ENCODE results near the gene FAM83G.

FAM83G gene

DNA sequence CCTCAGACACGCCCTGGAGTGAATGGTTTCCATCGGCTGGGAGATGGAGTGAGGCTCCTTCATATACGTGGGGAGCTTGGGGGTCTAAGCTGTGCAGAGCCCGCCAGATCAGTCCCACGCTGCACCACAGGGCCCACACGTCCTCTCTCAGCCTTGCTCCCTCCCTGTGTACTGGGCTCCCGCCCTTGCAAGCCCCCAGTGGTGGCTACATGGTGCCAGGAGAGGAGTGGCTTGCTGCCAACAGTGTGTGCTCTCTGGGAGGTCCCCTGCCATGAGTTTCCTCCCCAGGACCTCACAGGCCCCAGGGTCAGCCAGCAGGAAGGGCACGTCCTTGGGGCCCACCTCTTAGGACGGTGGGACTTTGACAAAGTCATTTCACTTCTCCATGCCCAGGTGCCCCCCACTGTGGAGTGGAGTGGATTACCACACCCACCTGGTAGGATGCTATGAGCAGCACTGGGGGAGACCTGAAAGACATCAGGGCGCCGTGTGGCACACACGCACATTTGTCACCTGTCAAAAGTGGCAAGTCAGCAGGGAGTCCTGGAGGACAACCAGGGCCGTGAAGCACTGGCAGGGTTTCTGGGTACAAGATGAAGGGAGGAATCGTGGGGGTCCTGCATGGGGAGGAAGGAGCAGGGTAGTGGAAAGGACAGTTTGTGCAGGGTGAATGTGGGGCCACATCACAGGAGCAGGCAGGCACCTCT is 38.9 kb downstream of the FAM83G start:
- Histone ChIP-seq H3K79me1 (replicated peaks; ENCODE audit: low read length, poor library complexity, severe bottlenecking) (peaks cover 4% of the 10 kb centered on the region), H4K8ac (ENCODE audit: low read length) (no peak overlapping the region), H3K9me3 (ENCODE audit: control insufficient read depth, low read length) (no peaks in the 10 kb centered on the region), H3K4me2 (ENCODE audit: low read length, poor library complexity, severe bottlenecking) (no peak overlapping the region), H3K9ac (ENCODE audit: low read length) (no peak overlapping the region), H2BK15ac (ENCODE audit: low read depth, poor library complexity, severe bottlenecking) (peak overlapping the region; percentile 37), H3K23ac (ENCODE audit: low read length in 2 of 2) (no peak overlapping the region), H3K18ac (ENCODE audit: low read depth in 1 of 2, low read length in 2 of 2) (no peak overlapping the region), H2BK12ac (ENCODE audit: low read length in 2 of 2) (peak overlapping the region in 1 of 2 experiments; percentile 8), H4K91ac (ENCODE audit: low read length) (no peak overlapping the region), H3K14ac (ENCODE audit: low read length in 2 of 2) (no peak overlapping the region), H3K4ac (ENCODE audit: low read depth in 1 of 2, low read length in 2 of 2) (no peak overlapping the region), H3K4me1 (ENCODE audit: control insufficient read depth, insufficient read depth, low read depth, low read length) (peaks cover 51% of the 10 kb centered on the region), H2AFZ (ENCODE audit: low read depth, low read length) (no peak overlapping the region), H3K36me3 (ENCODE audit: control insufficient read depth in 1 of 2, insufficient read depth in 2 of 2, low read depth in 1 of 2, low read length in 2 of 2) (peaks cover under 1 to 24% of the 10 kb centered on the region in 2 experiments), H3K27ac (ENCODE audit: low read length, poor library complexity, severe bottlenecking) (no peak overlapping the region), H2BK5ac (ENCODE audit: low read depth, low read length, poor library complexity, severe bottlenecking) (no peak overlapping the region), H3K4me3 (ENCODE audit: insufficient read depth in 1 of 2, low read depth in 1 of 2, low read length in 2 of 2) (no peak overlapping the region), H2AK5ac (ENCODE audit: low read length, severe bottlenecking) (no peak overlapping the region), H2BK120ac (ENCODE audit: low read depth, low read length) (no peak overlapping the region), H3K27me3 (ENCODE audit: control insufficient read depth in 1 of 2, insufficient read depth in 1 of 2, low read length in 2 of 2) (no peaks in the 10 kb centered on the region)
- WGBS = 89% methylated on average over 14 of the region's 14 CpGs
- DNase-seq = no peak

DNA sequence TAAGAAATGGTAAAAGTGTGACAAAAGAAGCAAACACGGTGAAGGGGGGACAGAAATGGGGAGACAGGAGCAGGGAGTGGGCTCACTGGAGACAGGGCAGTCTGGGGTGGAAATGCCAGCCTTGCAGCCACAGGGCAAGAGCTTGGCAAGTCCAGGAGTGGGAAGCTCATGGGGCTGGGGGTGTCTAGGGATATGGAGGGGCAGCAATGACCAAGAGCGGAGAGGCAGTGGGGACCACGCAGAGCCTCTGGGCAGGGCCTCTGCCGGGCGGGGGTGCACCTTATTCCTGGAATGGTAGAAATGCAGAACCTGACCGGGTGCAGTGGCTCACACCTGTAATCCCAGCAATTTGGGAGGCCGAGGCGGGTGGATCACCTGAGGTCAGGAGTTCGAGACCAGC is 40.0 kb downstream of the FAM83G start:
- Histone ChIP-seq H3K14ac (ENCODE audit: low read length in 2 of 2) (no peak overlapping the region), H3K27me3 (ENCODE audit: control insufficient read depth in 1 of 2, insufficient read depth in 1 of 2, low read length in 2 of 2) (no peaks in the 10 kb centered on the region), H2AFZ (ENCODE audit: low read depth, low read length) (no peak overlapping the region), H3K9me3 (ENCODE audit: control insufficient read depth, low read length) (no peaks in the 10 kb centered on the region), H3K4me3 (ENCODE audit: insufficient read depth in 1 of 2, low read depth in 1 of 2, low read length in 2 of 2) (no peak overlapping the region), H2BK15ac (ENCODE audit: low read depth, poor library complexity, severe bottlenecking) (no peak overlapping the region), H4K91ac (ENCODE audit: low read length) (no peak overlapping the region), H3K23ac (ENCODE audit: low read length in 2 of 2) (no peak overlapping the region), H2BK5ac (ENCODE audit: low read depth, low read length, poor library complexity, severe bottlenecking) (no peak overlapping the region), H3K79me1 (replicated peaks; ENCODE audit: low read length, poor library complexity, severe bottlenecking) (peaks cover 3% of the 10 kb centered on the region), H2BK12ac (ENCODE audit: low read length in 2 of 2) (no peak overlapping the region), H4K8ac (ENCODE audit: low read length) (no peak overlapping the region), H3K4ac (ENCODE audit: low read depth in 1 of 2, low read length in 2 of 2) (no peak overlapping the region), H2AK5ac (ENCODE audit: low read length, severe bottlenecking) (no peak overlapping the region), H3K18ac (ENCODE audit: low read depth in 1 of 2, low read length in 2 of 2) (no peak overlapping the region), H3K27ac (ENCODE audit: low read length, poor library complexity, severe bottlenecking) (no peak overlapping the region), H3K9ac (ENCODE audit: low read length) (no peak overlapping the region), H3K4me1 (ENCODE audit: control insufficient read depth, insufficient read depth, low read depth, low read length) (peaks cover 52% of the 10 kb centered on the region), H2BK120ac (ENCODE audit: low read depth, low read length) (no peak overlapping the region), H3K4me2 (ENCODE audit: low read length, poor library complexity, severe bottlenecking) (no peak overlapping the region), H3K36me3 (ENCODE audit: control insufficient read depth in 1 of 2, insufficient read depth in 2 of 2, low read depth in 1 of 2, low read length in 2 of 2) (peaks cover 0 to 16% of the 10 kb centered on the region in 2 experiments)
- WGBS = 94% methylated on average over 9 of the region's 9 CpGs
- DNase-seq = no peak

DNA sequence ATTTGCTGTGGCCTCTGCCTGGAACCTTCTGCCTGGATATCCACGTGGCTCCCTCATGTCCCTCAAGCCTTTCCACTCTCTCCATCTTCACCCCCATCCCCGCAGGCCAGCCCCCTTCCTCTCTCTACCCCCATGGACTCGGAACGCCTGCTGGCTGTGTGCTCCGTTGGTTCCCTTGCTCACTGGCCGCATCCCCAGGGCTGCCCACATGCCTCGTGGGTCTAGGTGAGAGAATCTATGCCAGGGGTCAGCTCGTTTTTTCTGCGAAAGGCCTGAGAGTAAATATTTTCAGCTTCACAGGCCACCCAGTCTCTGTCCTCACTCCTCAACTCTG is 40.6 kb downstream of the FAM83G start:
- Histone ChIP-seq H3K79me1 (replicated peaks; ENCODE audit: low read length, poor library complexity, severe bottlenecking) (no peaks in the 10 kb centered on the region), H2BK12ac (ENCODE audit: low read length in 2 of 2) (no peak overlapping the region), H3K4ac (ENCODE audit: low read depth in 1 of 2, low read length in 2 of 2) (no peak overlapping the region), H4K8ac (ENCODE audit: low read length) (no peak overlapping the region), H3K4me2 (ENCODE audit: low read length, poor library complexity, severe bottlenecking) (no peak overlapping the region), H2BK5ac (ENCODE audit: low read depth, low read length, poor library complexity, severe bottlenecking) (no peak overlapping the region), H3K27ac (ENCODE audit: low read length, poor library complexity, severe bottlenecking) (no peak overlapping the region), H3K4me1 (ENCODE audit: control insufficient read depth, insufficient read depth, low read depth, low read length) (peaks cover 52% of the 10 kb centered on the region), H3K9ac (ENCODE audit: low read length) (no peak overlapping the region), H3K18ac (ENCODE audit: low read depth in 1 of 2, low read length in 2 of 2) (peak overlapping the region in 1 of 2 experiments; percentile 21), H3K36me3 (ENCODE audit: control insufficient read depth in 1 of 2, insufficient read depth in 2 of 2, low read depth in 1 of 2, low read length in 2 of 2) (peaks cover 0 to 10% of the 10 kb centered on the region in 2 experiments), H2BK120ac (ENCODE audit: low read depth, low read length) (no peak overlapping the region), H3K4me3 (ENCODE audit: insufficient read depth in 1 of 2, low read depth in 1 of 2, low read length in 2 of 2) (no peak overlapping the region), H3K14ac (ENCODE audit: low read length in 2 of 2) (peak overlapping the region in 1 of 2 experiments; percentile 92), H2BK15ac (ENCODE audit: low read depth, poor library complexity, severe bottlenecking) (no peak overlapping the region), H2AFZ (ENCODE audit: low read depth, low read length) (no peak overlapping the region), H4K91ac (ENCODE audit: low read length) (no peak overlapping the region), H3K9me3 (ENCODE audit: control insufficient read depth, low read length) (no peaks in the 10 kb centered on the region), H3K27me3 (ENCODE audit: control insufficient read depth in 1 of 2, insufficient read depth in 1 of 2, low read length in 2 of 2) (no peaks in the 10 kb centered on the region), H3K23ac (ENCODE audit: low read length in 2 of 2) (no peak overlapping the region), H2AK5ac (ENCODE audit: low read length, severe bottlenecking) (no peak overlapping the region)
- WGBS = 97% methylated on average over 9 of the region's 9 CpGs
- DNase-seq = no peak

DNA sequence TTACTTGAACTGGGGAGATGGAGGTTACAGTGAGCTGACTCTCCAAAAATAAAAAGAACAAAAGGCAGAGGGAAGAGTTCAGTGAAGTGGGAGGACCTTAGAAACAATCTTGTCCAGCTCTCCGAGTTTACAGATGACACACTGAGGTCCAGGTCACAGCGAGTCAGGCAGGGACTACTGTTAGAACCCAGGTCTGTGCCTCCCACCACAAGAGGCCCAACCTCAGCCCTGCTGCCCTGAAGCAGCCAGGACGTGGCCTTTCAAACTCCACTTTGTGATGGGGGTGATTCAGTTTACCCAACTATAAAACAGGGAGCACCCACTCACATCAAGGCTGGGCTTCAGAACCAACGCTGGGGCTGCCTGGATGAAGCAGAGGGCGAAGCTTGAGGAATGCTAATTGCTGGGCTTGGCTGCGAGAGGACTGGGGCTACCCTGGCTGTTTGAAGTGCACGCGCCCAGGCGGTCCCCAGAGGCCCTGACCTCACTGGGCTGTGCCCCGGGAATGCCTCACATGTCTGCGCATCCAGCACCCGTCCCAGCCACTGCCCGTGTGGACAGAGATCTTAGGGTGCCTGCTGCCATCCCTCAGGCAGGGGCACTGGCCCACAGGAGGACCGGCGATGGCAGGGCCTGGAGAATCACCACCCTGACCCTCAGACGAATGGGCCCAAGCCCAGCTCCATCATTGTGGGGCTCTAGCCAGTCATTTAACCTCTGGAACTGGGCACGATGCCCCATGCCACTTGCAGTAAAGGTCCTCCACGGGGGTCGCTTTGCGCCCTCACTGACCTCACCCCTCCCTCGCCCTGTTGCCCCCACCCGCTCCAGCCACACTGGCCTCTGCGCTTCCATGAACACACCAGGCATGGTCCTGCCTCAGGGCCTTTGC is 41.2 kb downstream of the FAM83G start:
- peak overlapping the region; percentile 36 for H2AK5ac ChIP-seq (ENCODE audit: low read length, severe bottlenecking)
- 86% methylated on average over 23 of the region's 23 CpGs for whole genome bisulfite sequencing
- H3K14ac ChIP-seq (ENCODE audit: low read length in 2 of 2) = no peak overlapping the region

More for the DNA sequence above, 41.2 kb downstream of the FAM83G start:
- H2BK12ac ChIP-seq (ENCODE audit: low read length in 2 of 2) = peak overlapping the region in 1 of 2 experiments; percentile 24
- H4K91ac ChIP-seq (ENCODE audit: low read length) = peak overlapping the region; percentile 61
- peaks cover 0 to 3% of the 10 kb centered on the region in 2 experiments for H3K27me3 ChIP-seq (ENCODE audit: control insufficient read depth in 1 of 2, insufficient read depth in 1 of 2, low read length in 2 of 2)
- H3K79me1 ChIP-seq (replicated peaks; ENCODE audit: low read length, poor library complexity, severe bottlenecking) = no peaks in the 10 kb centered on the region
- H3K4ac ChIP-seq (ENCODE audit: low read depth in 1 of 2, low read length in 2 of 2) = no peak overlapping the region
- no peak overlapping the region for H2BK15ac ChIP-seq (ENCODE audit: low read depth, poor library complexity, severe bottlenecking)
- peak overlapping the region; percentile 57 for H4K8ac ChIP-seq (ENCODE audit: low read length)
- no peak overlapping the region for H2BK120ac ChIP-seq (ENCODE audit: low read depth, low read length)
- peak overlapping the region; percentile 18 to 21 for H3K18ac ChIP-seq (ENCODE audit: low read depth in 1 of 2, low read length in 2 of 2)
- peak overlapping the region; percentile 13 for H3K9ac ChIP-seq (ENCODE audit: low read length)
- DNase-seq = no peak
- H3K4me1 ChIP-seq (ENCODE audit: control insufficient read depth, insufficient read depth, low read depth, low read length) = peaks cover 52% of the 10 kb centered on the region
- H2AFZ ChIP-seq (ENCODE audit: low read depth, low read length) = peak overlapping the region; percentile 49
- H3K36me3 ChIP-seq (ENCODE audit: control insufficient read depth in 1 of 2, insufficient read depth in 2 of 2, low read depth in 1 of 2, low read length in 2 of 2) = peaks cover 0 to 4% of the 10 kb centered on the region in 2 experiments
- H3K27ac ChIP-seq (ENCODE audit: low read length, poor library complexity, severe bottlenecking) = no peak overlapping the region
- no peak overlapping the region for H3K23ac ChIP-seq (ENCODE audit: low read length in 2 of 2)
- H3K4me3 ChIP-seq (ENCODE audit: insufficient read depth in 1 of 2, low read depth in 1 of 2, low read length in 2 of 2) = no peak overlapping the region
- no peaks in the 10 kb centered on the region for H3K9me3 ChIP-seq (ENCODE audit: control insufficient read depth, low read length)
- H3K4me2 ChIP-seq (ENCODE audit: low read length, poor library complexity, severe bottlenecking) = no peak overlapping the region
- no peak overlapping the region for H2BK5ac ChIP-seq (ENCODE audit: low read depth, low read length, poor library complexity, severe bottlenecking)
